GM19239 (cell line): ENCODE measurements around the gene CPNE7.

Experiments used
- DNase-seq: peaks from one replicate; pipeline ENCODE4 v3.0.0; 2011; ENCODE audit warnings: low spot score; ENCODE audit not compliant: insufficient read length
- FAIRE-seq: peaks from 2 replicates; lab custom pipeline; 2011; peaks lifted over from hg19 to GRCh38; lab: Jason Lieb, UNC

CPNE7 gene

GRCh38 chr16:89643769-89644300 lies 68.3 kb downstream of the CPNE7 start:
- DNase-seq, result no peak
- FAIRE-seq, result no peak

DNA sequence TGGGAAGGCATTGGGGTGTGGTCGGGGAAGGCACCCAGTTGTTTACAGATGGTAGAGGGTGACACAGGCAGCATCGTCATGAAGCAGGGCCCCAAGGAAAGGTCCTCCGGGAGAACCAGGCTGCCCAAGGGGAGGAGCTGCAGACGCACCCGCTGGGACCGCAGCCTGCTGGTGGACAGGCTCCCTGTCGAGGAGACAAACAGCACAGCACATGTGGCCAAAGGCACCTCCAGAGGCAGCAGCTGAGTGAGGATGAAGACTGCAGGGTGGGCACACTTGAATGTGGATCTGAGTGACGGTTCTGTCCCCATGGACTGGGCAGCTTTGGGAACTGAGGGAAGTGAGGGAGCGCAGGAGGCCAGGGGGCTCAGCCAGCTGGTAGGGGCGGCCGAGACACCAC lies 69.6 kb downstream of the CPNE7 start:
- FAIRE-seq (no peak), DNase-seq (no peak)

DNA sequence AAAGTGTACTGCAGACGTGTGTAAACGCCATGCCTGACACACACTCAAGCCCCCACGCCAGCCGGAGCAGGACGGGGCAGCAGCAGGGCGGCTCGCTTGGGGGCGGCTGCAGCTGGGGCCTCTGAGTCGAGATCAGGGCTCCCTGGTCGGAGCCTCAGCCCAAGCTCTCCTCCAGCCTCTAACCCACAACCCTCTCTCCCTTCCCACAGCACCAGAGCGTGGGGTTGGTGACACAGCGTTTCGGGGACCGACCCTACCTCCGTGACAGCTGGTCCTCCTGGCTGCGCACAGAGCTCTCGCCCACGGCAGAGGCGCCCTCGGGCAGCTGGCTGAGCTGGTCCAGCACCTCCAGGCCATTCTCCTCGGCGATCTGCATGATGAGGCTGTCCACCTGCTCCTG lies 70.7 kb downstream of the CPNE7 start:
- no peak for DNase-seq
- no peak for FAIRE-seq
